HUDEP-2 (cell line): Measurements from ENCODE around the gene PROS1.
"Not testable (repeated sequence)": the region's sequence is repeated elsewhere in the genome, so short reads cannot be mapped to it uniquely, and the experiment has no call there.

Experiments
- DNase-seq, 76 experiments: peaks; one replicate each; lab custom pipeline; 2025; ENCODE audit not compliant: unreplicated experiment in 76 of 76; lab: John Stamatoyannopoulos, UW

PROS1 gene

DNA sequence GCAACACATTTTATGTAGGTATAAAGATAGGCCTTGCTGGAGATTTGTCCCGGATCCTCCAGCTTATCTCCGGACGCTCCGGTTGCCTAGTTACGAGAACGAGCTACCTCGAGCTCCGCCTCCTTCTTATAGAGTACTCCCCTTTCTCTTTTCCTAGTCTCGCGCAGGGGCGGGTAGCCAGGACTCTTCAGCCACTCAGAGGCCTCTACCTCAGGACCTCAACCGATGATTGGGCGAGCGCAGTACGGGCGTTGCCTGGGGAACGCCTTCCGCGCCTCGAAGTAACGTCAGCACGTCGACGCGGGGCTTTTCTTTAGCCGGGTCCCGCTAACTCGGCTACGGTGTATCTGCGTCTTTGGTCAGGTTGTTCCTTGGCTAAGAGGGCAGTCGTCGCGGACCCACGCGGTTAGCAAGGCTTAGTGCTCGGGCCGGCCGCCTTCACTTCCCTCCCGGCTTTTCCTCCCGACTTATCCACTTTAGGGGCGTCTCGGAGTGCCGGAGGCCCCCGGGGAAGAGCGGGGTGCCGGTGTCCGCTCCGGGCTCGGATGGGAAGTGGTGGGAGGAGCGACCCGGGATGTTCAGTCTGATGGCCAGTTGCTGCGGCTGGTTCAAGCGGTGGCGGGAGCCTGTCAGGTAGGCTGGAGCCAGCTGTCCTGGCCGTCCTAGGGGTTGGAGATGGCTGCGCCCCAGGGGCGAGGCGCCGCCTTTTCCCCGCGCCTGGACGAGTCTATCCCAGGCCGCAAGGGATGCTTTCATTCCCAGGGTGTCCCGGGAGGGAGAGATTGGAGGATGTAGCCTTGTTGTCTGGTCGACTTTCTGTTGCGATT lies 6.4 kb upstream of the PROS1 start, which contains the start of gene ARL13B:
ARL13B (plus strand) TSS at position 306 of the 827 bp plus-strand sequence; CDS start at position 575, 269 bp downstream.
- peak; percentile 5 to 98 (median 95) for DNase-seq

DNA sequence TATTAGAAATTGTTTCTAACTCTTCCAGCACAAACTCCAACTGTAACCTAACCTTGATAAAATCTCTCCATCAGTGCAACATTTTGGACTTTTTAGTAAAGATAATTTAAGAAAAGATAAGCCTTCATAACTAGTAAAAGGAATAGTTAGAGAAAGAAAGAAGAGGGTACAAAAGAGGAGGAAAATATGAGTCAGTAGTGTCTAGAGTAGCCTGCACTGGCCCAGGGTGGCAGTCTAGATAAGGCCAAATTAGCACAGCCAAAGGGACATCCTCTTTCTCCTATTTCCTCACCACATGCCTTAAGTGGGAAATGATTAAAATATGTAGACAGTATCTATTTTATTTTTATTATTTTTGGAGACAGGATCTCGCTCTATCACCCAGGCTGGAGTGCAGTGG lies 3.7 kb downstream of the PROS1 start:
- peak in 59 of 76 experiments; percentile 5 to 80 (median 41) for DNase-seq

DNA sequence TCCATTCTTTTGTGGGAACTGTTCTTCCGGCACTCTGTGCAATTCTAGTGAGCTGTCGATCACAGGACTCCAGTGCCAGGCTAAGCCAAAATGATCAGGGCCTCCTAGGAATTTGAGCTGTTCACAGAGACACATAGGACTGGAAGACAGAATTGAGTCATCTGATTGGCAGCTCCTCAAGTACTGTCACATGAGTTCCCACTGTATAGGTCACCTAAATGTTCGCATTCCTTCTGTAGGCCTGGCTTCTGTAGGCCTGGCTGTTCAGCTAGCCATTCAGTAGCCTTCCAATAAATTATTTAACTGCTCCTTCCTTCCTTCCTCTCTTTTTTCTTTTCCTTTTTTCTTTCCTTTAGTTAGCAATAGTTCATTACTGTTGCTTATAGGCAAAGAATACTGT lies 4.3 kb downstream of the PROS1 start:
- peak in 63 of 76 experiments; percentile 3 to 78 (median 47) for DNase-seq

DNA sequence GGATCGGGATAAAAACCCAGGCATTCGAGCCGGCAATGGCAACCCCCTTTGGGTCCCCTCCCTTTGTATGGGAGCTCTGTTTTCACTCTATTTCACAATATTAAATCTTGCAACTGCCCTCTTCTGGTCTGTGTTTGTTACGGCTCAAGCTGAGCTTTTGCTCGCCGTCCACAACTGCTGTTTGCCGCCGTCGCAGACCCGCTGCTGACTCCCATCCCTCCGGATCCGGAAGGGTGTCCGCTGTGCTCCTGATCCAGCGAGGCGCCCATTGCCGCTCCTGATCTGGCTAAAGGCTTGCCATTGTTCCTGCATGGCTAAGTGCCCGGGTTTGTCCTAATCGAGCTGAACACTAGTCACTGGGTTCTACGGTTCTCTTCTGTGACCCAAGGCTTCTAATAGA lies 8.6 kb downstream of the PROS1 start:
- DNase-seq = not testable (repeated sequence)

DNA sequence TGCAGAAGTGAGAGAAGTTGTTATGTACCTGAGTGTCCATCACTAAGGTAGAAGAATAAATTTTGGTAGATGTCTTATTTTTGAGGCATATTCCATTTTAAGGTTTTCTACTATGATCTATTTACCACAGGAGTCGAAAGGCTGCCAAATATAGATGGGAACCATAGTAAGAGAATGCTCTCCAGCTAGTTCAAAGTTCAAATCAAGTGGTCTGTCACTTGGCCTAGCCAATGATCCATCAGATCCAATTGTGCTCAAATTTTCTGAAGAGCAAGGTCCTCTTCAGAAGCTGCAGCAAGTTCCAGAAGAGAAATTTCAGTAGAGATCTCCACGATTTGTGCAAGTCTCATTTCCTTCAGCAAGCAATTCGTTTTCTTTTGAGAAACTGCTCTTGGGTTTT lies 10.9 kb downstream of the PROS1 start:
- DNase-seq = no peak

DNA sequence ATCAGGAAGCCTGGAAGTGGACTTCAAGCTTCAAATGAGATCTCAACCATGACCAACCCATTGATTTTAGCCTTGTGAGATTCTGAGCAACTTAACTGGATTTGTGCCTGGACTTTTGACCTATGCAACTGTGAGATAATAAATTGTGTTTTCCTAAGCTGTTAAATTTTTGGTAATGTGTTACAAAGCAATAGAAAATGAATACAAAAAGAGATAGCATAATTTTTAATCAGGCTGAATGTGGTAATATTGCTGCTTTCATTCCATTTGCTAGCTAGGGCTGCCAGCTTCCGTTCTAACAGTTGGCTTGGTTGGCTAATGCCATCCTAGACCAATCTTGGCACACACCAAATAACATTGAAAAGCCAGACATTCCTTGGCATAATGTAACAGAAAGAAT lies 12.2 kb downstream of the PROS1 start:
- no peak for DNase-seq

DNA sequence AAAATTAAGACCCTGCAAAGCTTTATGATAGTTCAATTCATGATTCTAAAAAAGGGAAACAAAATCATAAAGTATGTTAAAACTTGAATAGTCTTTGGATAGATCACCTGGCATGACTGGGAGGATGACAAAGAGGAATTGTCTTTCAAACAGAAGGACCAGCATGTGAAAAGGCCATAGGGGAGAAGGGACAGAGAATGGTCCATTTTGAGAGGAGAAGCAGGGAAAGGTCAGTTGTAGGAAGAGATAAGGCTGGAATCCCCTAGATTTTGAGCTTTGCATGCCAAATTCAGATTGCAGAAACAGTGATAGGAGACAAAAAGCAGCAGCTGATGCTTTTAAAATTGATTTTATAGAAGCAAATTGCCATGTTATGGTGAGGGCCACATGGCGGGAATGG lies 12.7 kb downstream of the PROS1 start:
- DNase-seq = no peak

DNA sequence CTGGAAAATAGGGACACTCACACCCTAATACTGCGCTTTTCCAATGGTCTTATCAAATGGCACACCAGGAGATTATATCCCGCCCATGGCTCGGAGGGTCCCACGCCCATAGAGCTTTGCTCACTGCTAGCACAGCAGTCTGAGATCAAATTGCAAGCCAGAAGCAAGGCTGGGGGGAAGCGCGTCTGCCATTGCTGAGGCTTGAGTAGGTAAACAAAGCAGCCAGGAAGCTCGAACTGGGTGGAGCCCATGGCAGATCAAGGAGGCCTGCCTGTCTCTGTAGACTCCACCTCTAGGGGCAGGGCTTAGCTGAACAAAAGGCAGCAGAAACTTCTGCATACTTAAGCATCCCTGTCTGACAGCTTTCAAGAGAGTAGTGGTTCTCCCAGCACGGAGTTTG lies 23.7 kb downstream of the PROS1 start:
- DNase-seq = not testable (repeated sequence)

DNA sequence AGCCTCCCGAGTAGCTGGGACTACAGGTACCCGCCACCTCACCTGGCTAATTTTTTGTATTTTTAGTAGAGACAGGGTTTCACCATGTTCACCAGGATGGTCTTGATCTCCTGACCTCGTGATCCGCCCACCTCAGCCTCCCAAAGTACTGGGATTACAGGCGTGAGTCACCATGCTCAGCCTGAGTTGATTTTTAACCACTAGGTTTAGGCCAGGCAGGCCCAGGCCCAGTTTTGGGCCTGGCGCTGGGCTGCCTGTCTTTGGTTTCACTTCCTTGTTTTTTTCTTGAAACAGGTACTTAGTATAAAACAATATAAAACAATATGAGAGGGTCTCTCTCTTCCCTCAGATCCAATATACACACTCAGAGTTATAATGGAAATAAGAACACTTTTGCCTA lies 36.2 kb downstream of the PROS1 start:
- DNase-seq = not testable (repeated sequence)

DNA sequence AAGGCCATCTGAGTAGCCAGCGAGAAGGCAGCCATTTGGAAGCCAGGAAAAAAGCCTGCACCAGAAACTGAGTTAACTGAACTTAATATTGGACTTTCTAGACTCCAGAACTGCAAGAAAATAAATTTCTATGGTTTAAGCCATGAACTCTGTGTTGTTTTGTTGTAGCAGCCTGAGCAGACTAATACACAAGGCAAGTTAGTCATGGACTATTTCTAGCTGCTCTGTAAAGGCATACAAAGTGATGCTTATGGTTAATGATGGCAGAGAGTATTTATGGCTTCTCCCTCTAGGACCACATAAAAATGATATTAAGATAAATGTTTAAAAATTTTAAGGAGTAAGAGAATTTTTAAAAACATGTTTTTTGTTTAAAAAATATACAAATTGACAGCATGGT lies 37.1 kb downstream of the PROS1 start:
- no peak for DNase-seq

DNA sequence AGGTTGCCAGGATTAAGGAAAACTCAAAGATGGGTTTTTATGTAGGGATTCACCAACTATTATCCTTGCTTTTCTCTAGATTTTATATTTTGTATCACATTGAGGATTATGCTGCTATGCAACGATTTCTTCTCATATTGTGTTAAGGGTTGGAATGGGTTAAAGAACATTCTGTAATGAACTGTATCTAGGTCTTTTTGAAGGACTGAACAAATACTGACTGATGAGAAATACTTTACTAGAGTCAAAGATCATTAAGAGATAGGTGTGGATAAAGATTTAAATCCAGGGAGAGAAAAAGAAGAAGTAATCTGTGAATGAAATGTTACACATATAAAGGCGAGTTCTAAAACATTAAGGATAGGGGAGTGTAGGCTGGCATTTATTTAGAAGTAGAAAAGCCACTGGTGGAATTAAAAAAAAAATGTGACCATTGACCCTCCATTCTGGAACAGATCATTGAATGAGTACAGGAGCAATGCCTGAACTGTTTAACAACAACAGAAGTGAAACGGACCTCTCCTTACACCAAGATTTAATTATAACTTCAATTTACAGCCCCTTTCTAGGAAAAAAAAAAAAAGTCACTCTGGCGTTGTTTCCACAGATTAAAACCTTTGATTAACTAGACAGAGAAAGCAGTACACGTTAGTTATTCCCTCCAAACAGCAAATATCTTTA lies 39.2 kb downstream of the PROS1 start:
- DNase-seq = no peak

DNA sequence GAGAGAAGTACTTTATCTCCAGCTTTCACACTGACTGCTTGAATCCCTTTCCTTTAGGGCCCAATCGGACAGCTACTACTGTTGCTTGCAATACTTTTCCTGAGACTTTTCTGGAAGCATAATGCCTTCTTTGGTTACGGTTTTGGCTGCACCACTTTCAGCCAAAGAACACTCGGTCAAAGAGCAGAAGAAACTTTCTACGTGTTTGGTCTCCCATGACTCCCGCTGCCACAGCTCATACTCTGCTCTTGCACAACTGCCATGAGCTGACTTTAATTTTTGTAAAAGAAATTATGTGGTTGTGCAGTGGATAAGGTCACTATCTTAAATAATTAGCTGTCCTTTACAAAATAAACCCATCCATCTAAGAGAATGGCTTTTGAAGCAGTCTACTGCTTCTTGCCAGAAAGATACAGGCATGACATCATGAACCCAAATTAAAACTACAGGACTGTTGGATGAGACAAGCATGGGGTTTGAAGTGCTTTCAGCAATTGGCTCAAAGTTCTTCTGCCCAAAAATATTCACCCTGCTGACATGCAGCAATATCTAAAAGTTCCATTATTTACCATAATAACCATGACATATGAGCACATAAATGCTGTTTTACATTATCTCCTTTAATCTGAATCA lies 42.0 kb downstream of the PROS1 start:
- DNase-seq = no peak

DNA sequence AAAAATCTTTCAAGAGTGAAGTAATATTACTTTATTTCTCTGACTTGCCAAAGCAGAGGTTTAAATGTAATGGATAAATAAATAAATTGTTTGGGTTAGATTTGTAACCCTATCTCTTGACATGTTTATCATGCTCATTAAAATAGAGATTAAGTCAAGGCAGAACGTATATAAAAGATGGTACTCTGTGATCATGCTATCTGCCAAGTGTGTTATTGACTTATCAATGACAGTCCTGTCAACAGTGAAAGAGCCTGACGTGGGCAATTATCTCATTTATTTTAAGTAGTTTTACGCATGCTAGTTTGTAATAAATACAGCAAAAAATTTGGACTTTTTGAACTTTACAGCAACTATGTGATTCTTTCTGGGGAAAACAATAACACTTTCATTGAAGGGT lies 43.7 kb downstream of the PROS1 start:
- no peak for DNase-seq

DNA sequence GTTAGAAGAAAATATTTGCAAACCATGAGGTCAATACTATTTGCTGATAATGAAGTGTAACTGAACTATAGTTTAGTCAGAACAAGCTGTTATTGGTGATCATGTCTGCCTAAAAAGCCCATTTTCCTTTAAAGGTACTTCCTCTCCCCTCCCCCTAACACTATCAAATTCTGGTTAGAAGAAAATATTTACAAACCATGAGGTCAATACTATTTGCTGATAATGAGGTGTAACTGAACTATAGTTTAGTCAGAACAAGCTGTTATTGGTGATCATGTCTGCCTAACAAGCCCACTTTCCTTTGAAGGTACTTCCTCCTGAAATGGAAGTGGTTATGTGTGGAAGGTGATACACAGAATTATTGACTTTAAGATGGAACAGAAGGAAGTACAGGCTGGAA lies 46.9 kb downstream of the PROS1 start:
- no peak for DNase-seq

DNA sequence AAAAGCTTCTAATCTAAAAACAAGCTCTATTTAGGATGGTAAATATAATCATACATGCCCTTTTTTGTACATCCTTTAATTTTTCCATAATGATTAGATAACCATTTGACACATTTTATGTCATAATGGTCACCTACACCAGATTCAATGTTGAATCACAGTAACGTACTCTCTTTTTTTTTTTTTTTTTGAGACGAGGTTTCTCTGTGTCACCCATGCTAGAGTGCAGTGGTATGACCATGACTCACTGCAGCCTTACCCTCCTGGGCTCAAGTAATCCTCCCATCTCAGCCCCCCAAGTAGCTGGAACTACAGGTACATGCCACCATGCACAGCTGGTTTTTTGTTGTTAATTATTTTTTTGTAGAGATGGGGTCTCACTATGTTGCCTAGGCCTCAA lies 49.2 kb downstream of the PROS1 start:
- no peak for DNase-seq

DNA sequence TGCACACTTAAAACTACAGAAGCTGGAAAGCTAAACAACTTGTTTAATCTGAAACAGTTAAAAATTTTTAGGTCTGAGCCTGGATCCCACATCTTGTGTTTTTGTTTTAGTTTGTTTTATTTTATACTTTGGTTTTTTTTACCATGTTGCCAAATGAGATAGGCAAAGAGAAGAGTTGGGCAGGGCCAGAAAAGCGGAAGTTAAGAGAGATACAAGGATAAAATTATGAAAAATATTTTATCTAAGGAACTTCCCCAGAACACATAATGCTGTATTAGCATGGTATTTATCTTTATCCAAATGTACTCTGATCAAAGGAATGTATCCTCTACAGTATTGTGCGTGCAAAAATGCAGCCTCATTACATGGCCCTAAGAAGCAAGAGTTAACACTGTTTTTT lies 50.7 kb downstream of the PROS1 start:
- peak in 15 of 76 experiments; percentile 1 to 37 (median 21) for DNase-seq

DNA sequence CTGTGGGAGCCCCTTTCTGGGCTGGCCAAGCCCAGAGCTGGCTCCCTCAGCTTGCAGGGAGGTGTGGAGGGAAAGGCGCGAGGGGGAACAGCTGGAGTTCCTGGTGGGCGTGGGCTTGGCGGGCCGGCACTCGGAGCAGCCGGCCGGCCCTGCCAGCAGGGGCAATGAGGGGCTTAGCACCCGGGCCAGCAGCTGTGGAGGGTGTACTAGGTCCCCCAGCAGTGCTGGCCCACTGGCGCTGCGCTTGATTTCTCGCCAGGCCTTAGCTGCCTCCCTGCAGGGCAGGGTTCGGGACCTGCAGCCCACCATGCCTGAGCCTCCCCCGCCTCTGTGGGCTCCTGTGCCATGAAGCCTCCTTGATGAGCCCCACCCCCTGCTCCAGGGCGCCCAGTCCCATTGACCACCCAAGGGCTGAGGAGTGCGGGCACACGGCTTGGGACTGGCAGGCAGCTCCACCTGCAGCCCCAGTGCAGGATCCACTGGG lies 56.1 kb downstream of the PROS1 start:
- DNase-seq = not testable (repeated sequence)

DNA sequence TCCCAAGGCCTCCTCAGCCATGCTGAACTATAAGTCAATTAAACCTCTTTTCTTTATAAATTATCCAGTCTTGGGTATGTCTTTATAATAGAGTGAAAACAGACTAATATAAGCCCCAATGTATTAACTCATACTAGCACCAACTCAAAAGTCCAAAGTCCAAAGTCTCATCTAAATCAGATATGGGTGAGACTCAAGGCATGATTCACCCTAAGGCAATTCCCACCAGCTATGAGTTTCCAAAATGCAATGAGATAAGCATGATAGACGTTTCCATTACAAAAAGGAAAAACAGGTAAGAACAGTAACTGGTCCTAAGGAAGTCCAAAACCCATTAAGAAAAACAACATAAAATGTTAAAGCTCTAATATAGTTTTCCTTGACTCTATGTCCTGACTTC lies 60.1 kb downstream of the PROS1 start:
- not testable (repeated sequence) for DNase-seq

DNA sequence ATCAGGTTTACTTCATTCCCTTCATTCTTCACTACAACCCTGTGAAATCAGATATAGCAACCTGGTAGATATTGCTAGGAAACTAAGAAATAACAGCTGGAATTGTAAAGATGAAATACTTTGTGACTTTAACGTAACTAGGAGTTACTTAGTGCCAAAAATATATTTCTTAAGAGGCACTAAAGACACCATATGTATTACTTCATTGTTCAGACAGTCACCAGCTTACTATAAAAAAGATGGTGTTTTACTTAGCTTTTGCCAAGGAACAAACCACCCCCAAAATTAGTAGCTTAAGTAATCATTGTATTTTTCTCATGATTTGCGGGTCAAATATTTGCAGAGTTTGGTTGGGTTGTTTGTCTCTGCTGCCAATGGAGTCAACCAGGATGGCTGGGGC lies 62.5 kb downstream of the PROS1 start:
- DNase-seq = no peak

DNA sequence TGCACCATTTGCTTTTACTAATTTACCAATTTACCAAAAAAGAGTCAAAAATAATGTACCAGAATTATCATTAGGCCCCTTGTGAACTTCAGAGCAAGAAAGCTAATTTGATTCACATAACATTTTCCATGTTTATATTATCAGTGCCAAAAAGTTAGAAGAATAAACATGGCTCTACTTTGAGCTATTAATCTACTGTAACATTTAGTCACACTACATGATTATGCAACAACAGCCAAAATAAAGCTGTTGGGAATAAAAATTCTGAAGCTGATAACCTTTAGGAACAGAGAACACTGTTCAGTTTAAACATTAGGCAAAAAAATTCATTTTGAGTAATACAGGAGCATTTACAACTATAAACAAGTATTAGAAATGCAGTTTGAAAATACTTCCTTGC lies 63.6 kb downstream of the PROS1 start:
- no peak for DNase-seq

DNA sequence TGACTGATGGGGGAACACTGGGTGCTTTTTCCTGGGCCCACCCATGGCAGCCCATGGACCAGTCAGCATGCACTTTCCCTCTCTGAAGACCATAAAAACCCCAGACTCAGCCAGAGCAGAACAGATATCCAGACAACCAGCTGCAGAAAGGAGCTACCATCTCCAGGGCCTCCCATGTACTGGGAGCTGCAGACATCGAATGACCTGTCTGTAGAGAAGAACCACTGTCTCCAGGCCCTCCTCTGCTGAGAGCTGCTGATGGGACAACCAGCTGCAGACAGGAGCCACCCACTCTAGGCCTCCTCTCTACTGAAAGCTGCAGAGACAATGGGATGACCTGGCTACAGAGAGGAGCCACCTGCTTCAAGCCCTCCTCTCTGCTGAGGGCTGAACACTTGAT lies 66.6 kb downstream of the PROS1 start:
- DNase-seq = no peak
